ENCODE measurements around the gene APBB2.
A peak's percentile ranks its signal among the peaks of the same experiment; 100 is the strongest.

GRCh38 chr4:41232406-41232805, 18.1 kb upstream of the APBB2 start:
- TF ChIP-seq CTCF (conservative IDR thresholded peaks at IDR 0.05; ENCODE audit: low read depth, low read length), result no peak; the same call in 1 of the 2 replicates
- no peak for TF ChIP-seq MXI1 (IDR thresholded peaks at IDR 0.05; ENCODE audit: borderline replicate concordance, low read depth, low read length)
- TF ChIP-seq USF2 (IDR thresholded peaks at IDR 0.05; ENCODE audit: low read depth, low read length), result no peak
- no peak for TF ChIP-seq RCOR1 (IDR thresholded peaks at IDR 0.05; ENCODE audit: insufficient replicate concordance, low read length)
- no peak for TF ChIP-seq POLR2A (IDR thresholded peaks at IDR 0.05; ENCODE audit: low read depth, low read length)
- TF ChIP-seq RAD21 (IDR thresholded peaks at IDR 0.05; ENCODE audit: low read length), result peak; percentile 18; the same call in 1 of the 2 replicates

Data from IMR-90 (cell line).